Endothelial cell (in vitro differentiated cells): Measurements from ENCODE around the gene PDE4A. TPM values are rescaled to one million over a fixed set of nuclear protein-coding genes. Genes with fewer than 3 reads are reported as not detected.
"Not testable (repeated sequence)": the region's sequence is repeated elsewhere in the genome, so short reads cannot be mapped to it uniquely, and the experiment has no call there.

ENCODE experiments used
- DNase-seq: peaks from one replicate; pipeline ENCODE4 v3.0.0; 2021; ENCODE audit warnings: low spot score
- H3K27ac Mint-ChIP-seq: one replicate; pipeline ENCODE4 v1.8.0; 2021; ENCODE audit warnings: mixed read lengths, inconsistent platforms; ENCODE audit not compliant: unreplicated experiment
- H3K27me3 Mint-ChIP-seq: one replicate; pipeline ENCODE4 v1.8.0; 2021; ENCODE audit warnings: mild to moderate bottlenecking, moderate library complexity, mixed read lengths, inconsistent platforms; ENCODE audit not compliant: unreplicated experiment
- H3K36me3 Mint-ChIP-seq: one replicate; pipeline ENCODE4 v1.8.0; 2021; ENCODE audit warnings: mild to moderate bottlenecking, low read depth, mixed read lengths, inconsistent platforms; ENCODE audit not compliant: unreplicated experiment
- H3K4me1 Mint-ChIP-seq: one replicate; pipeline ENCODE4 v1.8.0; 2021; ENCODE audit warnings: mild to moderate bottlenecking, mixed read lengths, inconsistent platforms; ENCODE audit not compliant: unreplicated experiment
- H3K4me3 Mint-ChIP-seq: one replicate; pipeline ENCODE4 v1.8.0; 2021; ENCODE audit warnings: mild to moderate bottlenecking, mixed read lengths, inconsistent platforms; ENCODE audit not compliant: unreplicated experiment
- H3K9me3 Mint-ChIP-seq: one replicate; pipeline ENCODE4 v1.8.0; 2021; ENCODE audit warnings: mixed read lengths, inconsistent platforms; ENCODE audit not compliant: unreplicated experiment
- CTCF ChIP-seq: fragments of 200-600 bp; sonication (generic); IDR thresholded peaks from one replicate; pipeline ENCODE4 v1.5.0; 2021; ENCODE audit warnings: antibody characterized with exemption; ENCODE audit not compliant: unreplicated experiment
- total RNA-seq: library from RNA; stranded (reverse); fragmentation: NEBNext Ultra II Directional; extraction: Animal tissue kit (Norgen Biotek cat#: 25700); gene quantifications from one replicate; pipeline ENCODE4 v1.2.1, GENCODE V29; 2021; ENCODE audit not compliant: unreplicated experiment

The PDE4A gene
- total RNA-seq, 1 donor from 2014 or later, result 0.46 TPM

- Mint-ChIP-seq H3K4me1 (no peaks in the 10 kb centered on the region), H3K27ac (no peak overlapping the region), H3K36me3 (no peaks in the 10 kb centered on the region), H3K4me3 (peak overlapping the region; percentile 40), H3K27me3 (peaks cover 19% of the 10 kb centered on the region), H3K9me3 (no peaks in the 10 kb centered on the region)
- no peak for TF ChIP-seq CTCF
- DNase-seq, result no peak
Observed at GRCh38 chr19:10452726-10453618, 32.6 kb downstream of the PDE4A start.

- Mint-ChIP-seq H3K27ac (no peak overlapping the region), H3K27me3 (peaks cover 19% of the 10 kb centered on the region), H3K36me3 (no peaks in the 10 kb centered on the region), H3K4me1 (no peaks in the 10 kb centered on the region), H3K4me3 (no peak overlapping the region), H3K9me3 (no peaks in the 10 kb centered on the region)
- TF ChIP-seq CTCF, result no peak
- DNase-seq, result no peak
Observed at GRCh38 chr19:10453852-10454251, 33.5 kb downstream of the PDE4A start.

- Mint-ChIP-seq H3K9me3 (no peaks in the 10 kb centered on the region), H3K4me1 (no peaks in the 10 kb centered on the region), H3K4me3 (no peak overlapping the region), H3K36me3 (no peaks in the 10 kb centered on the region), H3K27ac (no peak overlapping the region), H3K27me3 (peaks cover 19% of the 10 kb centered on the region)
- TF ChIP-seq CTCF, result no peak
- DNase-seq, result no peak
Observed at GRCh38 chr19:10454267-10454666, 33.9 kb downstream of the PDE4A start.

- DNase-seq, H3K36me3 Mint-ChIP-seq, H3K9me3 Mint-ChIP-seq, H3K4me3 Mint-ChIP-seq, H3K4me1 Mint-ChIP-seq, H3K27ac Mint-ChIP-seq: not testable (repeated sequence)
- peaks cover 11% of the 10 kb centered on the region for H3K27me3 Mint-ChIP-seq
Observed at GRCh38 chr19:10458733-10459132, 38.4 kb downstream of the PDE4A start.

GRCh38 chr19:10460714-10461046 lies 40.3 kb downstream of the PDE4A start:
- Mint-ChIP-seq H3K4me1 (no peaks in the 10 kb centered on the region), H3K4me3 (no peak overlapping the region), H3K27me3 (peaks cover 8% of the 10 kb centered on the region), H3K9me3 (no peaks in the 10 kb centered on the region), H3K36me3 (no peaks in the 10 kb centered on the region), H3K27ac (no peak overlapping the region)
- TF ChIP-seq CTCF, result no peak
- DNase-seq, result no peak
